GM12873 (cell line): ENCODE results near the gene WDR12.

Experiments used
- TF ChIP-seq, protein P1 (sequence below): IDR thresholded peaks from 2 replicates; pipeline ENCODE4 v1.5.1; 2012; ENCODE audit warnings: low read depth, mild to moderate bottlenecking, moderate library complexity, low read length, control low read depth; ENCODE audit not compliant: insufficient read depth; ENCODE audit errors: missing control alignments

WDR12 gene

DNA sequence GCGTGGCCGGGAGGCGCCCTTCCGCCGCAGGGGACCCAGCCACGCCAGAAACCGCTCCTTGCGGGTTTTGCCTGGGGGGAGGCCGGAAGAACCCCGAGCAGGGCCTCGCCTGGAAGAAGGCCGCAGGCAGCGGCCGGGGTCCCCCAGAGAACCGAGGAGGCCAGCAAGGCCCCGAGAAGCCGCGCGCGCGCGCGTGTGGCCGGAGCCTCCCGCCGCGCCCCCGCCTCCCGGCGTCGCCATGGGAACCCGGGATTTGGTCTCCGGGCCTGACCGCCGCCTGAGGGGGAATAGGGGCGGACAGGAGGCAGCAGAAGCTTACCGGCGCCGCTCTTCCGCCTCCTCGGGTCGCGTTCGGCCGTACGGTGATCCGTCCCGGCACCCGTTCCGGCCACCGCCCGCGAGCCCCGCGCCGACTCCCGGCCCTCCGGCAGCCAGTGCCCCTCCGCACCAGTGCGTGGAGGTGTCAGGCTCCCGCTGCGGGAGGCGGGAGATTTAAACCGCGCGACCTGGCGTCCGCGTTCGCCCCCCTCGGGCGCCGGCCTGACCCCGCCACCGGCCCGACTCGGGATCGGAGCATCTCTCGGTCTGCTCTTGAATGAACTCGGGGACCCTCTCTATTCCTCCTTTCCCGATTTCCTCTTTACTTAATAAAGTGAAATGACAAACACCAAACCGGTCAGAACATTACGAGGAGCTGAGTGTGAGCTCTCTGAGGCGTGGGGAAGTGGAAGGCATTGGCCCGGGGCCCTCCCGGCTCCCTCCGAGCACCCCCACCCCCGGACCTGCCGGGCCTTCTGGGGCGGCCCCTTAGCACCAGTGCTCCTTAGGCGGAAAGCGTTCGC, 40.0 kb downstream of the WDR12 start, which contains the start of gene ICA1L:
TSS of gene ICA1L (minus strand) at position 467 of the 842 bp plus-strand sequence. CDS start 42,757 bp downstream, outside the sequence.
- TF ChIP-seq, protein P1, sequence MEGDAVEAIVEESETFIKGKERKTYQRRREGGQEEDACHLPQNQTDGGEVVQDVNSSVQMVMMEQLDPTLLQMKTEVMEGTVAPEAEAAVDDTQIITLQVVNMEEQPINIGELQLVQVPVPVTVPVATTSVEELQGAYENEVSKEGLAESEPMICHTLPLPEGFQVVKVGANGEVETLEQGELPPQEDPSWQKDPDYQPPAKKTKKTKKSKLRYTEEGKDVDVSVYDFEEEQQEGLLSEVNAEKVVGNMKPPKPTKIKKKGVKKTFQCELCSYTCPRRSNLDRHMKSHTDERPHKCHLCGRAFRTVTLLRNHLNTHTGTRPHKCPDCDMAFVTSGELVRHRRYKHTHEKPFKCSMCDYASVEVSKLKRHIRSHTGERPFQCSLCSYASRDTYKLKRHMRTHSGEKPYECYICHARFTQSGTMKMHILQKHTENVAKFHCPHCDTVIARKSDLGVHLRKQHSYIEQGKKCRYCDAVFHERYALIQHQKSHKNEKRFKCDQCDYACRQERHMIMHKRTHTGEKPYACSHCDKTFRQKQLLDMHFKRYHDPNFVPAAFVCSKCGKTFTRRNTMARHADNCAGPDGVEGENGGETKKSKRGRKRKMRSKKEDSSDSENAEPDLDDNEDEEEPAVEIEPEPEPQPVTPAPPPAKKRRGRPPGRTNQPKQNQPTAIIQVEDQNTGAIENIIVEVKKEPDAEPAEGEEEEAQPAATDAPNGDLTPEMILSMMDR = no peak

DNA sequence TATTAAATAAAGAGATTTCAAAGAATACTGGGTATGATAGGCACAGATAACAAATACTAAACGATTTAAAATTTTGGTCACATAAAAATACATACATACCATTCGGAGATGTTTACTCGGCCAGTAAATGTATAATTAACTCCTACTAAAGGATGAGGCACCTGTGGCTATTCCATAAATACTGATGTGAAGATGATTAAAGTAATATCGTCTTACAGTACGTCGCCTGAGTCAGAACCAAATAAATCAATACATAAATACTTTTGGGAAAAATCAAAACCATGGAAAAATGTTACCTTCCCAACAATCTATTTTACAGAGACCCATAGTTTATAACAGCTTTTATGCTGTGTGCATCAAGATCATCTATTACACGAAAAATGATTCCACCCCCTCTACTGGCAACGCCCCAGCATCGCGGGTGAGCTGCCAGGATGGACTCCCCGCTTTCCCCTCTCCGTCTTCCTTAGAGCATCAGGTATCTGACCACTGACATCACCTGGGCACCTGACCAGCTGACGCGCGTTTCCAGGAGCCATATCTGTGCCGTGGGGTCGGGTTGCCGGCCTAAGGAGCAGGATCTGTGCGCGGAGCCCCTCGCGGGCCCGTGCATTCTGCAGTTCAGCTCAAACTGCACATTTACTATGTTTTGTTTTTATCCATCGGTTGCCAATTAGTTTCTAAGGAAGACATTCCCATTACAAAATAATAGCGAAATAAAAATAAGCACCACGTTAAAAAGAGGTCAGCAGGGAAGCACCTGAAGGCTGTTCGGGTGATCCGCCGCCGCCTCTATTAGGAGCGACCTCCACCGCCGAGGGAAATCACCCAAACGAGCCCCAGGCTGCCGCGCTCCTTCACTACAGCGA, 40.8 kb downstream of the WDR12 start:
- TF ChIP-seq, protein P1 = peak; percentile 76

DNA sequence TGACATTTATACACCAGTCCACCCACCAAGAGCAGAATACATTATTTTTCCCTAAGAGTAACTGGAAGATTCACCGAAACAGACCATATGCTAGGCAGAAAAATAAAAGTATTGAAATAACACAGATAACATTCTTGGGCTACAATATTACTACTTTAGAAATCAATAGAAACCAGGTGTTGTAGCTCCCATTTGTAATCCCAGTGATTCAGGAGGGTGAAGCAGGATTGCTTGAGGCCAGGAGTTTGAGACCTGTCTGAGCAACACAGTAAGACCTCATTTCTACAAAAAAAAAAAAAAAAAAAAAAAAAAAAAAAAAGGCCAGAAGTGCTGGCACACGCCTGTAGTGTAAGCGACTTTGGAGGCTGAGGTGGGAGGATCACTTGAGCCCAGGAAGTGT, 49.5 kb downstream of the WDR12 start:
- TF ChIP-seq, protein P1 = no peak

DNA sequence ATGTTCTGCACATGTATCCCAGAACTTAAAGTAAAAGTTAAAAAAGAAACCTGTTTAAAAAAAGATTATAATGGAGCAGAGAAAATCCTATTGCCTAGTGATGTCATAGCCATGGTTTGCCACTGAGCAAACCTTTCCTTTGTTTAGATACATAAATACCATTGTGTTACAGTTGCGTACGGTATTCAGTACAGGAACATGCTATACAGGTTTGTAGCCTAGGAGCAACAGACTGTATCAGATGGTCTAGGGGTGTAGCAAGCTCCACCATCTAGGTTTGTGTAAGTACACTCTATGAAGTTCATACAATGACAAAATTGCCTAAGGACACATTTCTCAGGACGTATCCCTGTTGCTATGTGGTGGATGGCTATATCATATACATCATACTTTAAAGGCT, 52.9 kb downstream of the WDR12 start:
- TF ChIP-seq, protein P1 = no peak

DNA sequence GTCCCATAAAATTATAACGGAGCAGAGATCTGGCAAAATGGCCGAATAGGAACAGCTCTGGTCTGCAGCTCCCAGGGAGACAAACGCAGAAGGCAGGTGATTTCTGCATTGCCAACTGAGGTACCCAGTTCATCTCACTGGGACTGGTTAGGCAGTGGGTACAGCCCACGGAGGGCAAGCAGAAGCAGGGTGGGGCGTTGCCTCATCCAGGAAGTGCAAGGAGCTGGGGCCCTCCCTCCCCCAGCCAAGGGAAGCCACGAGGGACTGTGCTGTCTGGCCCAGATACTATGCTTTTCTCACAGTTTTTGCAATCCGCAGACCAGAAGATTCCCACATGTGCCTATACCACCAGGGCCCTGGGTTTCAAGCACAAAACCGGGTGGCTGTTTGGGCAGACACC, 62.7 kb downstream of the WDR12 start:
- TF ChIP-seq, protein P1 = no peak

DNA sequence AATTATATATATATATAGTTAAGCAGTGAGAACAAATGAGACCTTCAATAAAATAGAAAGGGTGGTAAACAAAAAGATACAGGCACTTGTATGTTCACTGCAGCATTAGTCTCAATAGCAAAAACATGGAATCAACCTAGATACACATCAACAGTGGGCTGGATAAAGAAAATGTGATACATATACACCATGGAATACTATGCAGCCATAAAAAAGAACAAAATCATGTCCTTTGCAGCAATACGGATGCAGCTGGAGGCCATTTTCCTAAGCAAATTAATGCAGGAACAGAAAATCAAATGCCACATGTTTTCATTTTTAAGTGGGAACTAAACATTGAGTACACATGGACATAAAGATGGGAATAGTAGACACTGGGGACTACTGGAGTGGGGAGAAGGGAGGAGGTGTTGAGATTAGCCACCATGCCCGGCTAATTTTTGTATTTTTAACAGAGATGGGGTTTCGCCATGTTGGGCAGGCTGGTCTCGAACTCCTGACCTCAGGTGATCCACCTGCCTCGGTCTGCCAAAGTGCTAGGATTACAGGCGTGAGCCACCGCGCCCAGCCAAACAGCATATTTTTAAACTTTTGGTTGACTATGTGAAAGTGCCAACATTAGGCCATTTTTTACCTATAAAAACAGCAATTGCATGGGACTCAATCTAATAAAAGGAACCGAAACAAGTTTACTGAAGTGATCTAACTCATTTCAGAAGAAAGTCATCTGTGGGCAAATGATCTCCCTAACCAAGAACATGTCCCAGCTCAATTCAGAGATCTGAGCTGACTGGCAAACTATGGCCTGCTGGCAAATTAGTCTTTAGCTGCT, 63.6 kb downstream of the WDR12 start:
- TF ChIP-seq, protein P1 = no peak
